ENCODE results near the gene PAEP.
"Not testable (repeated sequence)": the region's sequence is repeated elsewhere in the genome, so short reads cannot be mapped to it uniquely, and the experiment has no call there.

The PAEP gene

DNA sequence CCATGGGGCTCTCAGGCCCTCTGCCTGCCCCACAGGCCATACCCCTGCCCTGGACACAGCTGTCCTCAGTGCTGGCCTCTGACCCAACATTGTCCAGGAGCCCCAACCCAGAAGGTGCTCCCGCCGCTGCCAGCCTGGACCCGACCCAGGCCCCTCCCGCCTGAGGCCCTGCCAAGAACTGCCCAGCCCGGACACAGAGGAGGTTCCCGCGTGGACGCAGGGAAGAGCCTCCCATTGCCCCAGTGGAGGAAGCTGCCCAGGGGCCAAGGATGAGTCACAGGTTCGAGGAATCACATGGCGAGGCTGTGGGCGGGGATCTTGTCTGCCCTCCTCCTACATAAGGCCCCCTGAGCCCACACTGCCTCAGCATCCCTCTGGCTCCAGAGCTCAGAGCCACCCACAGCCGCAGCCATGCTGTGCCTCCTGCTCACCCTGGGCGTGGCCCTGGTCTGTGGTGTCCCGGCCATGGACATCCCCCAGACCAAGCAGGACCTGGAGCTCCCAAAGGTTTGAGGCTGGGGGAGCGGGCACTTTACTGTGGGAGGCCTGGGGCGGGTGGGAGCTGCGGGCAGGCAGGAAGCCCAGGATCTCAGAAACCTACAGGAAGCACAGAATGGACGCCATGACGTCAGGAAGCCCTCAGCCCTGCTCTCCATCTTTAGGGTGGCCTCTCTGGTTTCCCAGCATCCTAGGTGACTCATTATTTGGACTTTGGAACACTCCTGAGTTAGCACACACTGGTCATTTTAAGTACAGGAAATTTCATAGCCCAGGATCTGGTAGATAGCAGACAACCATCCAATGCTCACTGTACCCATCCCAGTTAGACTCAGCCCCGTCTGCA is at the start of gene PAEP:
Gene PAEP, plus strand, starts transcription at position 366 of the 844 bp plus-strand sequence.
- no peaks in the 10 kb centered on the region for H3K4me1 ChIP-seq (ENCODE audit: insufficient read depth, low read length)
- H3K36me3 ChIP-seq (ENCODE audit: insufficient read depth, low read depth, low read length): no peaks in the 10 kb centered on the region
- H3K27me3 ChIP-seq (ENCODE audit: insufficient read depth, low read length): no peaks in the 10 kb centered on the region

GRCh38 chr9:135512241-135512603 is 49.3 kb upstream of the PAEP start:
- Histone ChIP-seq H3K4me1 (ENCODE audit: insufficient read depth, low read length) (no peaks in the 10 kb centered on the region), H3K9ac (ENCODE audit: low read depth, low read length) (no peak overlapping the region), H3K36me3 (ENCODE audit: insufficient read depth, low read depth, low read length) (no peaks in the 10 kb centered on the region), H3K4me3 (ENCODE audit: low read length) (no peak overlapping the region), H3K27ac (ENCODE audit: low read length) (no peak overlapping the region), H3K9me3 (ENCODE audit: insufficient read depth, low read depth, low read length) (no peaks in the 10 kb centered on the region), H3K27me3 (ENCODE audit: insufficient read depth, low read length) (no peaks in the 10 kb centered on the region)

More for the DNA sequence above, at the start of gene PAEP:
- H3K9me3 ChIP-seq (ENCODE audit: insufficient read depth, low read depth, low read length): no peaks in the 10 kb centered on the region
- no peak within 1 kb of the TSS for H3K4me3 ChIP-seq (ENCODE audit: low read length)
- H3K9ac ChIP-seq (ENCODE audit: low read depth, low read length): no peak within 1 kb of the TSS
- no peak within 1 kb of the TSS for H3K27ac ChIP-seq (ENCODE audit: low read length)

- H3K27ac ChIP-seq (ENCODE audit: low read length): no peak overlapping the region
- no peaks in the 10 kb centered on the region for H3K4me1 ChIP-seq (ENCODE audit: insufficient read depth, low read length)
- H3K9ac ChIP-seq (ENCODE audit: low read depth, low read length): no peak overlapping the region
- no peak overlapping the region for H3K4me3 ChIP-seq (ENCODE audit: low read length)
- no peaks in the 10 kb centered on the region for H3K27me3 ChIP-seq (ENCODE audit: insufficient read depth, low read length)
- no peaks in the 10 kb centered on the region for H3K36me3 ChIP-seq (ENCODE audit: insufficient read depth, low read depth, low read length)
- no peaks in the 10 kb centered on the region for H3K9me3 ChIP-seq (ENCODE audit: insufficient read depth, low read depth, low read length)
Observed at GRCh38 chr9:135512904-135513303, 48.7 kb upstream of the PAEP start.

GRCh38 chr9:135513351-135513846 is 48.2 kb upstream of the PAEP start:
- H3K27ac ChIP-seq (ENCODE audit: low read length): no peak overlapping the region
- H3K27me3 ChIP-seq (ENCODE audit: insufficient read depth, low read length): no peaks in the 10 kb centered on the region
- H3K9me3 ChIP-seq (ENCODE audit: insufficient read depth, low read depth, low read length): no peaks in the 10 kb centered on the region
- no peaks in the 10 kb centered on the region for H3K36me3 ChIP-seq (ENCODE audit: insufficient read depth, low read depth, low read length)
- no peak overlapping the region for H3K9ac ChIP-seq (ENCODE audit: low read depth, low read length)
- no peak overlapping the region for H3K4me3 ChIP-seq (ENCODE audit: low read length)
- no peaks in the 10 kb centered on the region for H3K4me1 ChIP-seq (ENCODE audit: insufficient read depth, low read length)

- not testable (repeated sequence) for H3K9ac ChIP-seq (ENCODE audit: low read depth, low read length)
Observed at GRCh38 chr9:135513906-135514305, 47.6 kb upstream of the PAEP start.

GRCh38 chr9:135514342-135515082 is 47.0 kb upstream of the PAEP start:
- Histone ChIP-seq H3K27ac (ENCODE audit: low read length) (no peak overlapping the region), H3K36me3 (ENCODE audit: insufficient read depth, low read depth, low read length) (no peaks in the 10 kb centered on the region), H3K4me3 (ENCODE audit: low read length) (no peak overlapping the region), H3K4me1 (ENCODE audit: insufficient read depth, low read length) (no peaks in the 10 kb centered on the region), H3K9me3 (ENCODE audit: insufficient read depth, low read depth, low read length) (no peaks in the 10 kb centered on the region), H3K27me3 (ENCODE audit: insufficient read depth, low read length) (no peaks in the 10 kb centered on the region), H3K9ac (ENCODE audit: low read depth, low read length) (no peak overlapping the region)

More at GRCh38 chr9:135513906-135514305, 47.6 kb upstream of the PAEP start:
- not testable (repeated sequence) for H3K4me1 ChIP-seq (ENCODE audit: insufficient read depth, low read length); H3K27me3 ChIP-seq (ENCODE audit: insufficient read depth, low read length); H3K9me3 ChIP-seq (ENCODE audit: insufficient read depth, low read depth, low read length); H3K4me3 ChIP-seq (ENCODE audit: low read length); H3K36me3 ChIP-seq (ENCODE audit: insufficient read depth, low read depth, low read length); H3K27ac ChIP-seq (ENCODE audit: low read length)

GRCh38 chr9:135515083-135515951 is 46.2 kb upstream of the PAEP start:
- Histone ChIP-seq H3K4me1 (ENCODE audit: insufficient read depth, low read length) (no peaks in the 10 kb centered on the region), H3K4me3 (ENCODE audit: low read length) (no peak overlapping the region), H3K36me3 (ENCODE audit: insufficient read depth, low read depth, low read length) (no peaks in the 10 kb centered on the region), H3K27me3 (ENCODE audit: insufficient read depth, low read length) (no peaks in the 10 kb centered on the region), H3K27ac (ENCODE audit: low read length) (no peak overlapping the region), H3K9ac (ENCODE audit: low read depth, low read length) (no peak overlapping the region), H3K9me3 (ENCODE audit: insufficient read depth, low read depth, low read length) (no peaks in the 10 kb centered on the region)

DNA sequence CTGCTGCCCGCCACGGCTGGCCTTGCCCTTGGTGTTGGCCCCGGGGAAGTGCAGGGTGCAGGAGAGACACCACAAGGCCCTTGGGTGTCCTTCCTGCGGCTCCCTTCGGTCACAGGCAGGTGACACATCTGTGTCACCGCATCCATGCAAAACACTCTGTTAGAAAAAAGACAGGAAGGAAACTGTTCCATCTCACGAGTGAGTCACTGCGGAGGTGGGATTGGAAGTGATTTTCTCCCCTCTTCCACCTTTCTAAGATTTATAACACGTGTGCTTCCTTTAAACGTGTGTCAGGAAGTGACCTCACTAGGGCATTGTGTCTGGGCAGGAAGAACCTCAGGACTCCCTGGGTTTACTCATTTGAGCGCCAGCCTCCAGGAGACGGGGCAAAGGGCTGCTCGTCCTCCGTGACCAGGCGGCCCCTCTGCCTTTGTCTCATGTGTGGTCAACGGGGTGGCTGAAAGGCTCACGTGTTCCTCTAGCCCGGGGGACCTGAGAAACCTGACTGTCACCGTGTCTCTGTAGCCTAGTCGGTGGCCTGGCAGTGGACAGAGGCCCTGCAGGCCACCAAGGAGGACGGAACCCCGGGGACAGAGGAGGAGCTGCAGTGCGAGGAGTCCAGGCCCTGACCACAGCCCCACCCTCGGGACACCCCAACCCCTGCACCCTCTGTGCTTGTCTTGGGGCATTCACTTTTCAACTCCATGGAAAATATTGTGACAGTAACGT is 45.3 kb upstream of the PAEP start:
- no peak overlapping the region for H3K4me3 ChIP-seq (ENCODE audit: low read length)
- no peaks in the 10 kb centered on the region for H3K9me3 ChIP-seq (ENCODE audit: insufficient read depth, low read depth, low read length)
- H3K27ac ChIP-seq (ENCODE audit: low read length): no peak overlapping the region
- H3K36me3 ChIP-seq (ENCODE audit: insufficient read depth, low read depth, low read length): no peaks in the 10 kb centered on the region
- H3K27me3 ChIP-seq (ENCODE audit: insufficient read depth, low read length): no peaks in the 10 kb centered on the region
- no peak overlapping the region for H3K9ac ChIP-seq (ENCODE audit: low read depth, low read length)
- H3K4me1 ChIP-seq (ENCODE audit: insufficient read depth, low read length): no peaks in the 10 kb centered on the region

- H3K9ac ChIP-seq (ENCODE audit: low read depth, low read length): no peak overlapping the region
- no peaks in the 10 kb centered on the region for H3K4me1 ChIP-seq (ENCODE audit: insufficient read depth, low read length)
- H3K27me3 ChIP-seq (ENCODE audit: insufficient read depth, low read length): no peaks in the 10 kb centered on the region
- H3K9me3 ChIP-seq (ENCODE audit: insufficient read depth, low read depth, low read length): no peaks in the 10 kb centered on the region
- no peak overlapping the region for H3K4me3 ChIP-seq (ENCODE audit: low read length)
- H3K27ac ChIP-seq (ENCODE audit: low read length): no peak overlapping the region
- H3K36me3 ChIP-seq (ENCODE audit: insufficient read depth, low read depth, low read length): no peaks in the 10 kb centered on the region
Observed at GRCh38 chr9:135517407-135517822, 44.1 kb upstream of the PAEP start.

DNA sequence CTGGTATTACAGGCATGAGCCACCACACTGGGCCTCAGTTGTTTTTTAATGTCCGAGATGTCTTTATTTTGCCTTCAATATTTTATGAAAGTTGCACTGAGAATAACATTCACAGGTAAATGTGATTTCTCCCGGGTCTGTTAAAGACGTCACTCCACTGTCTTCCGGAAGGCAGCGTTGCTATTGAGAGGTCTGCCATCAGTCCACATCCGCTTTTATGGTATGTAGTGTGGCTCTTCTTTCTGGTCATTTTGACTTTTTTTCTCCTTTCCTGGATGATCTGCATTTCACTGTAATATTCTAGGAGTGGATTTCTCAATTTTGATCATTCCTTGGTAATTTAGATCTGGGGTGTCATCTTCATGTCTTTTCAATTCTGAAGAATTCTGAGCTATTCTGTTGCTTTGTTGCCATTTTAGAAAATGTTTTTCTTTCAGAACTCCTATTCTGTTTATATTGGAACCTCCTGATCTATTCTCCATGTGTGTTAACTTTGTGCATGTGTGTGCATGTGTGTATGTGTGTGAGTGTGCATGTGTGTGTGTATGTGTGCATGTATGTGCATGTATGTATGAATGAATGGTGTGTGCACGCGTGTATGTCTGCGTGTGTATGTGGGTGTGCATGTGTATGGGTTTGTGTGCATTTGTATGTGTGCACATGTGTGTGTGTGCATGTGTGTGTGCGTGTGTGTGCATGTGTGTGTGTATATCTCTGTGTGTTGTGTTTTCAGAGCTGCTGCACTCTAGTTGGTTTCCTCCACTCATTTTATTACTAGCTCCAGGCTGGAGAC is 42.2 kb upstream of the PAEP start:
- H3K9ac ChIP-seq (ENCODE audit: low read depth, low read length): no peak overlapping the region
- no peaks in the 10 kb centered on the region for H3K36me3 ChIP-seq (ENCODE audit: insufficient read depth, low read depth, low read length)
- no peaks in the 10 kb centered on the region for H3K27me3 ChIP-seq (ENCODE audit: insufficient read depth, low read length)
- H3K4me1 ChIP-seq (ENCODE audit: insufficient read depth, low read length): no peaks in the 10 kb centered on the region
- no peak overlapping the region for H3K27ac ChIP-seq (ENCODE audit: low read length)
- no peaks in the 10 kb centered on the region for H3K9me3 ChIP-seq (ENCODE audit: insufficient read depth, low read depth, low read length)
- H3K4me3 ChIP-seq (ENCODE audit: low read length): no peak overlapping the region

Measured in iPS-20b (cell line).